GM12878 (cell line): ENCODE measurements around the gene NRXN3. TPM values are rescaled to one million over a fixed set of nuclear protein-coding genes. Genes with fewer than 3 reads are reported as not detected.

Experiments used
- ATAC-seq: fragments of 200-7000 bp; cut with Tn5 transposase; 3 replicates; pipeline ENCODE4 v1.9.1; 2020; ENCODE audit warnings: mild to moderate bottlenecking, moderate library complexity
- BruUV-seq: library from RNA; stranded (reverse); fragments of 400-500 nt; replicated peaks from 2 replicates; lab custom pipeline; 2021; lab: Mats Ljungman, UMichigan
- CTCF ChIA-PET: fragments of 300-600 bp; sonication (Branson Sonifier 250); formaldehyde crosslinking; extraction: SDS; loops from one replicate; lab custom pipeline; 2021; ENCODE audit warnings: inconsistent platforms; lab: Yijun Ruan, JAX
- POLR2A ChIA-PET: fragments of 350-600 bp; formaldehyde crosslinking; extraction: SDS; loops from one replicate; lab custom pipeline; 2021; ENCODE audit warnings: inconsistent platforms; lab: Charles Lee
- RAD21 ChIA-PET: fragments of 300-600 bp; sonication (Branson Sonifier 250); formaldehyde crosslinking; loops from one replicate; lab custom pipeline; 2023; ENCODE audit warnings: antibody characterized with exemption; ENCODE audit not compliant: unreplicated experiment; lab: Charles Lee
- SMC1A ChIA-PET: fragments of 300-600 bp; sonication (Branson Sonifier 250); formaldehyde crosslinking; loops from one replicate; lab custom pipeline; 2023; ENCODE audit not compliant: unreplicated experiment, uncharacterized antibody; lab: Charles Lee
- DNase-seq: peaks from one replicate; pipeline ENCODE4 v3.0.0-alpha.2; 2011; ENCODE audit warnings: low read depth, low spot score
- FAIRE-seq: peaks from 3 replicates; lab custom pipeline; 2011; peaks lifted over from hg19 to GRCh38; lab: Jason Lieb, UNC
- H2AFZ ChIP-seq: 2 replicates; pipeline ENCODE4 v1.6.0; 2011; ENCODE audit warnings: low read depth, low read length, control low read depth; ENCODE audit not compliant: control insufficient read depth
- H3K27ac ChIP-seq: 2 replicates; pipeline ENCODE4 v1.5.1; 2011; ENCODE audit warnings: control low read depth; ENCODE audit not compliant: control insufficient read depth, insufficient read depth
- H3K27me3 ChIP-seq, 2 experiments: replicated peaks in 1 of 2; 2 replicates each; pipeline versions ENCODE4 v1.6.0 to v1.6.1; 2011; ENCODE audit warnings: low read length in 1 of 2; ENCODE audit not compliant: control insufficient read depth in 2 of 2, insufficient read depth in 2 of 2
- H3K36me3 ChIP-seq, 2 experiments: 2 replicates each; pipeline ENCODE4 v1.5.1; 2011; ENCODE audit warnings: low read length in 1 of 2; ENCODE audit not compliant: control insufficient read depth in 2 of 2, insufficient read depth in 2 of 2
- H3K4me1 ChIP-seq: 2 replicates; pipeline ENCODE4 v1.6.1; 2011; ENCODE audit warnings: mild to moderate bottlenecking, low read length, moderate library complexity, mixed read lengths; ENCODE audit not compliant: control insufficient read depth, insufficient read depth
- H3K4me2 ChIP-seq: 2 replicates; pipeline ENCODE4 v1.6.0; 2011; ENCODE audit warnings: control low read depth; ENCODE audit not compliant: control insufficient read depth, insufficient read depth
- H3K4me3 ChIP-seq: fragments of 200-600 bp; sonication (generic); 2 replicates; pipeline ENCODE4 v1.5.1; 2016
- H3K79me2 ChIP-seq: 2 replicates; pipeline ENCODE4 v1.6.0; 2011; ENCODE audit warnings: low read length; ENCODE audit not compliant: control insufficient read depth, insufficient read depth
- H3K9ac ChIP-seq: 2 replicates; pipeline ENCODE4 v1.8.0; 2011; ENCODE audit warnings: low read length, control low read depth, mixed read lengths; ENCODE audit not compliant: control insufficient read depth, insufficient read depth
- H3K9me3 ChIP-seq: replicated peaks from 3 replicates; pipeline ENCODE4 v1.5.1; 2011; ENCODE audit warnings: mild to moderate bottlenecking, low read length; ENCODE audit not compliant: control insufficient read depth, insufficient read depth
- H4K20me1 ChIP-seq: 2 replicates; pipeline ENCODE4 v1.6.0; 2011; ENCODE audit not compliant: control insufficient read depth, insufficient read depth
- E2F4 ChIP-seq: IDR thresholded peaks from 2 replicates; pipeline ENCODE4 v1.6.1; 2012; ENCODE audit warnings: low read depth, low read length, improper control_type of control experiment
- NFXL1 ChIP-seq: fragments of 450-650 bp; IDR thresholded peaks from 2 replicates; pipeline ENCODE4 v1.6.1; 2017; ENCODE audit warnings: antibody characterized with exemption, mild to moderate bottlenecking, borderline replicate concordance
- ZBTB11 ChIP-seq: fragments of 450-650 bp; formaldehyde crosslinking; IDR thresholded peaks from 2 replicates; pipeline ENCODE4 v1.5.0; 2022; ENCODE audit warnings: mild to moderate bottlenecking, missing genetic modification characterization
- in situ Hi-C: fragments of 300-500 bp; cut with MboI; formaldehyde crosslinking; loops from 9 replicates; pipeline ENCODE4 v1.14.3; 2018; ENCODE audit warnings: mixed read lengths
- intact Hi-C: fragments of 100-400 bp; cut with micrococcal nuclease; formaldehyde crosslinking; loops from one replicate; pipeline ENCODE4 v1.14.2; 2022; ENCODE audit not compliant: unreplicated experiment
- polyA plus RNA-seq, 11 experiments: library from polyadenylated mRNA; depleted of rRNA in 4 of 11; unstranded in 6 of 11; stranded (reverse) in 5 of 11; fragments of >200 nt; fragmentation: Nextera tagmentation in 4 of 11; fragmentation: Illumina TruSeq in 1 of 11; extraction: Ambion mirVana in 4 of 11; extraction: Trizol in 1 of 11; gene quantifications; 1 replicate in 1 of 11; 2 replicates in 10 of 11; pipeline versions ENCODE4 v1.2.1 to v1.2.3, GENCODE V29; 2011 to 2016; ENCODE audit warnings: inconsistent platforms in 2 of 11, missing spikeins in 2 of 11, low read depth in 1 of 11
- total RNA-seq, 4 experiments: library from RNA; depleted of rRNA in 3 of 4; stranded (reverse); fragments of >200 nt in 3 of 4; fragmentation: Illumina TruSeq in 1 of 4; extraction: Trizol in 1 of 4; gene quantifications; 2 replicates each; pipeline versions ENCODE4 v1.2.1 to v1.2.3, GENCODE V29; 2013 to 2021

NRXN3 gene
- total and polyA plus RNA-seq, 10 of the 15 experiments (the other 5 are each of a cell fraction or from before 2014, with no cell fraction given) = 0.52 to 3.3 (median 1.4) TPM

DNA sequence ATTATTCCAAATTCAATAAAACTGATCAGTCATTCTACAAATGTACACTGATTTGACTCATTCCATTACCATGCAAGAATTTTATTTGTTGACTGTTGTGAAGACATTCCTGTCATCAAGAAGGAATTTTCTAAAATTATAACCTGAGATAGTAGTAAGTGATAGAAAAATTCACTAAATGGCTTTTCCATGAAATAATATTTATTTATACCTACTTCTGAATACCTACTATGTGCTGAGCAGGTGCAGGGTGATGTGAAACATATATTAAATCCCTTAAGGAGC, 841.7 kb downstream of the NRXN3 start:
- Histone ChIP-seq H3K9ac (no peak overlapping the region), H3K4me2 (no peak overlapping the region), H3K79me2 (no peaks in the 10 kb centered on the region), H3K4me3 (no peak overlapping the region), H3K27me3 (no peaks in the 10 kb centered on the region), H4K20me1 (no peaks in the 10 kb centered on the region), H3K27ac (no peak overlapping the region), H3K36me3 (no peaks in the 10 kb centered on the region), H2AFZ (no peak overlapping the region), H3K4me1 (no peaks in the 10 kb centered on the region), H3K9me3 (no peaks in the 10 kb centered on the region)
- FAIRE-seq (no peak), DNase-seq (no peak), ATAC-seq (no peak)
- no TSS peak for BruUV-seq
- ChIA-PET CTCF (no interaction called here), RAD21 (no interaction called here), SMC1A (no interaction called here), POLR2A (no interaction called here)
- TF ChIP-seq E2F4 (no peak), ZBTB11 (no peak), NFXL1 (no peak)
- in situ Hi-C loops = no loop called here
- intact Hi-C loops = loop anchor here (5.0 kb wide), 1 partner anchor 850 kb away; no protein-coding TSS in a partner anchor
